Activated CD8-positive, alpha-beta T cell treated with anti-CD3 and anti-CD28 coated beads, Interleukin-2, amount 10 ng/mL, durations not matched to agents 7 days and 5 days (primary cell): ENCODE measurements around the gene KY. TPM values are rescaled to one million over a fixed set of nuclear protein-coding genes. Genes with fewer than 3 reads are reported as not detected.

Source experiments
- ATAC-seq: fragments of 150-1000 bp; cut with Tn5 transposase; one replicate; pipeline ENCODE4 v1.10.0; 2021; ENCODE audit warnings: moderate library complexity
- CTCF ChIA-PET: fragments of 350-600 bp; sonication (Branson Sonifier 250); formaldehyde crosslinking; loops from one replicate; lab custom pipeline; 2021; ENCODE audit warnings: antibody characterized with exemption; lab: Charles Lee
- POLR2A ChIA-PET: fragments of 350-600 bp; sonication (Branson Sonifier 250); formaldehyde crosslinking; loops from one replicate; lab custom pipeline; 2021; ENCODE audit warnings: antibody characterized with exemption; lab: Charles Lee
- DNase-seq: peaks from one replicate; pipeline ENCODE4 v3.0.0-alpha.2; 2020
- H3K27ac Mint-ChIP-seq: one replicate; pipeline ENCODE4 v1.8.0; 2021; ENCODE audit warnings: mild to moderate bottlenecking, mixed read lengths
- H3K27me3 Mint-ChIP-seq: one replicate; pipeline ENCODE4 v1.8.0; 2021; ENCODE audit warnings: low read depth, mixed read lengths
- H3K36me3 Mint-ChIP-seq: one replicate; pipeline ENCODE4 v1.8.0; 2021; ENCODE audit warnings: low read depth, mixed read lengths
- H3K4me1 Mint-ChIP-seq: one replicate; pipeline ENCODE4 v1.8.0; 2021; ENCODE audit warnings: low read depth, mixed read lengths
- H3K4me3 Mint-ChIP-seq: one replicate; pipeline ENCODE4 v1.8.0; 2021; ENCODE audit warnings: mild to moderate bottlenecking, mixed read lengths
- H3K9me3 Mint-ChIP-seq: one replicate; pipeline ENCODE4 v1.8.0; 2022; ENCODE audit warnings: mixed read lengths; ENCODE audit not compliant: insufficient read depth
- total RNA-seq, 2 experiments: library from RNA; stranded (reverse); gene quantifications; one replicate each; pipeline ENCODE4 v1.2.3, GENCODE V29; 2021

The KY gene
- total RNA-seq, 2 experiments from 2014 or later = not detected

DNA sequence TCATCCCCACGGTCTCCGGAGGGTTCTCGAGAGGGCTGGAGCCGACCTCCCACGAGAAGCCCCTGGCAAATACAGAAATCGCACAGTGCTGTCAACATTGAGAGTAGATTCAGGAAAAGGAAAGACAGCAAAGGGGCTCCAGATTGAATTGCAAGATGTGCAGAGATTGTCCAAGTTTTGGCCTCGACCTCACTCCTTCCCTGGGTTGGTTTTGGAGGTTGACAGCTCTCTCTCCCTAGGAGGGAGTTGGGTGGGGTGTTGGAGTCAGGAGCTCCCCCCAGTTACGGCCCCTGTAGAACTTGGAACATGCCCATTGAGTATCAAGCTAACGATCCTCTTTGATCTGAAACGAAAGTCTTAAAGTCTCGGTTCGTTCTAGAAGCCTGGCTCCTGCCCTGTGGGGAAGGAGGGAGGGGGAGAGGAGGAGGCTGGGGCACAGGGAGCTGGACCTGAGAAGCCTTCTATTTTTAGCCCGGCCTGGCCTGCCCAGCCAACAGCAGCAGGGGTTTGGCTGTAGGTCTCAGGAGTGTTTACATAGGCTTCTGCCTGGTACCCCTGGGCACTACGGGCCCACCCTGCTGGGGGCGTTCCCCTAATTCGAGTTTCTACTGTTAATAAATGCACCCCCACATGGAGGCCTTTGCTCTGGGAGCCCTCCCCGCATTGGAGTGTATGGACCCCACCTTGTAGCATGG, 672 bp upstream of the KY start:
- CTCF ChIA-PET = no interaction called here
- Mint-ChIP-seq H3K9me3 (no peaks in the 10 kb centered on the region), H3K27ac (no peak overlapping the region)

DNA sequence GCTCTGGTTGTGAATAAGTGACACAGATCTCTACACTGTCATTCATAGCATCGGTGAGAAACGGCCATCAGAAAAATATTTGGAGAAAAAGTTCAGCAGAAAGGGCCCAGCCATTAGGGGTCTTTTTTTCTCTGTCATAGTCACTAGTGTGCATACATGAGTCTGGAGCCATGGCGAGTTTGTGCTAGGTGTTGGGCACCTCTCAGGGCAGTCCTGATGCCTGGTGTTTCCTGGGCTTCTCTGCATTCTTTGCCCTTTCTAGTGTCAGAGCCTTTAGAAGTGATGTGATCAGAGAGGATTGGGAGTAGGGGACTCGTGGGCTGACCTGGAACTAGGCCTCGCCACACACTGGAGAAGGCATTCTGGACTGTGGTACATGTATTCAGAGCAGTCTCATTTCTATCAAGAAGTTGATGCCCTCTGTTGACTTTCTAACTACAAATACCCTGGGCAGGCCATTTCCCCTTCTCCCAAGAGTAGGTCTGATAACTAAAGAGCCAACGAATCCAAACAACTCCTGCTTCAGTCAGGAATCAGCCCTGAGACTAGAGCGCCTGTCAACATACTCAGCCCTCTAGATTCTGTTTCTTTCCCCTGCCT, 1.6 kb downstream of the KY start:
- DNase-seq (no peak), ATAC-seq (no peak)
- H3K27ac Mint-ChIP-seq = no peak overlapping the region
- CTCF ChIA-PET = no interaction called here
- H3K4me1 Mint-ChIP-seq = no peaks in the 10 kb centered on the region
- H3K4me3 Mint-ChIP-seq = no peak overlapping the region
- H3K36me3 Mint-ChIP-seq = no peaks in the 10 kb centered on the region
- peaks cover 25% of the 10 kb centered on the region for H3K27me3 Mint-ChIP-seq
- no peaks in the 10 kb centered on the region for H3K9me3 Mint-ChIP-seq
- POLR2A ChIA-PET = no interaction called here

More for the DNA sequence above, 672 bp upstream of the KY start:
- DNase-seq (no peak), ATAC-seq (no peak)
- Mint-ChIP-seq H3K27me3 (peaks cover 25% of the 10 kb centered on the region), H3K4me3 (no peak overlapping the region), H3K4me1 (no peaks in the 10 kb centered on the region), H3K36me3 (no peaks in the 10 kb centered on the region)
- POLR2A ChIA-PET = no interaction called here

DNA sequence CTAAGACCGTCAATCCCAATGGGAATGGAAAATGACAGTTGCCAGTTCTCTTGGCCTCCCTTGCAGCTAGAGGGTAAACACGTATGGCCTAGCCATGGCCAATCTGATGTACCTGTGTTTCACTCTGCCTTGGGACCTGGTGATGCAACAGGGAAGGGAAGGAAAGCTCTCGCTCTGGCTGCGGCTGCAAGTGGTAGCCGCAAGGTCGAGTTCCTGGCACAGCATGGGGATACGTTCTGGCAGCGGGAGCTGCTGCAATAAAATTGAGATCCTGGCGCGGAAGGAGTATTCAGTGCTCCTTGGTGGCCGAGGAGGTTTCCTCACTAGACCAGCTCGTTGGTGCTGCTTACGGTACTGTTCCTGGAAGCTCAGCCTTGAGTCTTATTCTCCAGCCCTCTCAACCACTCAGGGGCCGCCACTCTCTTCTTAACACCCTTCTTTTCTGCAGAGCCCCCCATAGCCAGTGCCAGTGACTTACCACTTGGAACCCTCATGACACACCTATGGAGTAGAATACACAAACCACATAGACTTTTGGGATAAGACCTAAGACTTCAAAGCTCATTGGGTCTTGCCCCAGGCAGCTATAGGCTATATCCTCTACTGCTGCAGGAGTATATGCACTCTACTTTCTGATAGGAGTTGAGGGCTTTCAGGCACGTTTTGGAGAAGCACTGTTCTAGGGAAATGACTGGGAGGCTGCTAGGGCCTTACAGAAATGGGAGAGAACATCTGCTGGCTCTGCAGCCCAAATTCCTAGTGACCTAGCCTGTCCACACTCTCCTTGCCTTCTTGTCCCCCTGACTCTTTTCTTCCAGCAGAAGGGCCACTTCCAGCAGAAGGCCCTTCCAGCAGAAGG, 2.7 kb downstream of the KY start:
- DNase-seq (no peak), ATAC-seq (no peak)
- H3K27me3 Mint-ChIP-seq = peaks cover 25% of the 10 kb centered on the region
- CTCF ChIA-PET = no interaction called here
- H3K36me3 Mint-ChIP-seq = no peaks in the 10 kb centered on the region
- POLR2A ChIA-PET = no interaction called here
- no peak overlapping the region for H3K27ac Mint-ChIP-seq
- no peaks in the 10 kb centered on the region for H3K9me3 Mint-ChIP-seq
- H3K4me1 Mint-ChIP-seq = no peaks in the 10 kb centered on the region
- no peak overlapping the region for H3K4me3 Mint-ChIP-seq

DNA sequence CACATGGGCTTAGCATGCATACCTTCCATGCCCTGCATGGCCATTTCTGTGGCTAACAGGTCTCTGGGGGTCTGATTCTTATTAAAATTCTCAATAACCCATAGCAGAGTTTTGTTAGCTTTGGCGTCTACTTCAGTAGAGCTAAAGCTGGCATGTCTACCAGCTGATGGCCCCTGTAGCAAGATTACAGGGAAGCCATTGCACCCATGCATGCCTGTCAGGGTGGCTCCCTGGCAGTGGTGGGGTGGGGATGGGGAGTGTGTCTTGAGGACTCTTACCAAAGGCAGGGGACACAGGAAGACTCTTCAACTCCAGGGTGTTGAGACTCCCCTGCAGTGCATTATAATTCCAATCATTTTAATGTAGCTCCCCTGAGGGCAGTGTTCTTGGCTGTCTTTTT, 4.7 kb downstream of the KY start:
- DNase-seq (no peak), ATAC-seq (no peak)
- H3K9me3 Mint-ChIP-seq = no peaks in the 10 kb centered on the region
- no peaks in the 10 kb centered on the region for H3K36me3 Mint-ChIP-seq
- no peak overlapping the region for H3K4me3 Mint-ChIP-seq
- no peak overlapping the region for H3K27ac Mint-ChIP-seq
- ChIA-PET CTCF (interaction anchor here (1.3 kb wide), 1 partner anchor 45 kb away, joined by 3 read pairs; no protein-coding TSS in a partner anchor), POLR2A (no interaction called here)
- H3K27me3 Mint-ChIP-seq = peaks cover 14% of the 10 kb centered on the region
- no peaks in the 10 kb centered on the region for H3K4me1 Mint-ChIP-seq

DNA sequence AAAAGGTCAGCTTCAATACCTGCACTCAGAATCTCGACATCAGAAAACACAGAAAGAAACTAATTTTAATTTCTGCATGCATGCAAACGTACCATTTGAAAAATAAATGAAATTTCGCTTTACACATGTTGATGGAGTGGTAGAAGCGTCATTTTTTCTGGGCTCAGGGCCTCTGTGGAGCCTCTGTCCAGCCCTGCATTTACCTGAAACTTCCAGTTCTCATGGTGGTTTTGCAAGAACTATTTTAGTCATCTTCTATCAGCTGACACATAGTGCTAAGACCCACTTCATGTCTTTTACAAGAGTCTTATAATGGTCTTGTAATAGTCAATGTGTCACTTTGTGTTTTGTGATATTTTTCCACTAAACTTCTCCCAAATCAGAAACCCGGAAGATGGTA, 5.3 kb downstream of the KY start:
- ATAC-seq = no peak
- CTCF ChIA-PET = interaction anchor here (1.1 to 1.3 kb wide), 2 partner anchors 45 kb away, joined by 3 read pairs; no protein-coding TSS in a partner anchor

DNA sequence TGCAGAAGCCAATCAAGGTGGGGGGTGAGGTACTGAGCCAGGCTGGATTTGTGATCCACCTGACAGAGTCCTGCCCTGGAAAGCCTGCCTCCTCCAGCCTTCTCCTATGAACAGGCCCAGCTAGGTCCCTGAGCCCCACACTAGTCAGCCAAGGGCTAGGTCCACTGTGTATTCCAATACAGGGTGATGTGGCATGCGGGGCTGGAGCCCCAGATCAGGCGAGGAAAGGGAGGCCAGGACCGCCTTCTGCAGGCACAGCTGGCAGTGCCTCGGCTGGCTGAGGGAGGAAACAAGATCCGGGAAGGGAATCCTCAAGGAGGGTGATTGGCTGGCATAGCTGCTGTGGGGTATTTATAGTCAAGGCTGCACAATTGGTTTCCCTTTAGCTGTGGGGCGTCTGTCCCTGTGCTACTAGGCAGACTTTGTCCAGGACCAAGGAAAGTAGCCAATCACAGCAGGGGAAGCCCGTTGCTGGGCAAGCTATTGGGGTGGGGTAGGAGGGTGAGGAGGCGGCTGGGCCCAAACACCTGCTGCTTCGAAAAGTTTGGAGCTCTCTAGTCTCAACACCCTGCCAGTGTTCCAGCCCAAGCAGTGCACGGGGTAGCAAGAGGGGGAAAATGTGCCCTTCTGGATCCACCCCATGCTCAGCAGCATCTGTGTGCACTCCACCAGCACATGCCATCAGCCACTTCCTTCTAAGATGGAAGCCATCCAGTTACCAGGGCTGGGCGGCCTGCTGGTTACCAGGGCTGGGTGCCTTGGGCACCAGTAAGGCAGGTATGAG, 5.9 kb downstream of the KY start:
- no peak for ATAC-seq
- no peaks in the 10 kb centered on the region for H3K36me3 Mint-ChIP-seq
- H3K27me3 Mint-ChIP-seq = peaks cover 9% of the 10 kb centered on the region
- CTCF ChIA-PET = interaction anchor here (1.1 kb wide), 1 partner anchor 44 kb away, joined by 3 read pairs; no protein-coding TSS in a partner anchor
- no peak for DNase-seq
- no peaks in the 10 kb centered on the region for H3K9me3 Mint-ChIP-seq
- POLR2A ChIA-PET = no interaction called here
- H3K4me3 Mint-ChIP-seq = no peak overlapping the region
- no peaks in the 10 kb centered on the region for H3K4me1 Mint-ChIP-seq
- no peak overlapping the region for H3K27ac Mint-ChIP-seq

More for the DNA sequence above, 5.3 kb downstream of the KY start:
- Mint-ChIP-seq H3K9me3 (no peaks in the 10 kb centered on the region), H3K36me3 (no peaks in the 10 kb centered on the region), H3K27ac (no peak overlapping the region), H3K4me1 (no peaks in the 10 kb centered on the region), H3K4me3 (no peak overlapping the region), H3K27me3 (peaks cover 14% of the 10 kb centered on the region)
- no peak for DNase-seq
- POLR2A ChIA-PET = no interaction called here

DNA sequence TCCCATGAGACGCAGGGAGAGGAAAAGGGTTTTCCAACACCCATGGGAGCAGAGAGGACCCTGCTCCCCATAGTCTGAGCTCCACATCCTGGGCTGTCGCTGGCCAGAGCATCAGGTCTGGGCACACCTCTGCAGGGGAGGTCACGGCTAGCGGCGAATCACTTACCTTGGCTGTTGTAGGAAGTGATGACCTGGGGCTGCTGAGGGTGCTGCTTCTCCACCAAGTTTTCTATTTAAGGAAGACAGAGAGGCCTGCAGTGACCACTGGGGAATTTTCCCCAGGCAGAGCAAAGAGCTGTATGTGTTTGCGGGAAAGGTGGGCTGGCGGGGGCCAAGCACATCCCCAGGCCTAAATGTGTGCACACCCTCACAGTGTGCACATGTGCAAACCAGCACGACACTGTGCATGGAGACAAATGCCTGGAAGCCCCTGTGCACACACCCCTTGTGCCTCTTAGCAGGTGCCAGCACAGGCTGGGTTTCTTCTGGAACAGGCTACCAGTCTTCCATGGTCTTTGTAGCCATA, 7.6 kb downstream of the KY start:
- CTCF ChIA-PET = no interaction called here
- POLR2A ChIA-PET = no interaction called here

DNA sequence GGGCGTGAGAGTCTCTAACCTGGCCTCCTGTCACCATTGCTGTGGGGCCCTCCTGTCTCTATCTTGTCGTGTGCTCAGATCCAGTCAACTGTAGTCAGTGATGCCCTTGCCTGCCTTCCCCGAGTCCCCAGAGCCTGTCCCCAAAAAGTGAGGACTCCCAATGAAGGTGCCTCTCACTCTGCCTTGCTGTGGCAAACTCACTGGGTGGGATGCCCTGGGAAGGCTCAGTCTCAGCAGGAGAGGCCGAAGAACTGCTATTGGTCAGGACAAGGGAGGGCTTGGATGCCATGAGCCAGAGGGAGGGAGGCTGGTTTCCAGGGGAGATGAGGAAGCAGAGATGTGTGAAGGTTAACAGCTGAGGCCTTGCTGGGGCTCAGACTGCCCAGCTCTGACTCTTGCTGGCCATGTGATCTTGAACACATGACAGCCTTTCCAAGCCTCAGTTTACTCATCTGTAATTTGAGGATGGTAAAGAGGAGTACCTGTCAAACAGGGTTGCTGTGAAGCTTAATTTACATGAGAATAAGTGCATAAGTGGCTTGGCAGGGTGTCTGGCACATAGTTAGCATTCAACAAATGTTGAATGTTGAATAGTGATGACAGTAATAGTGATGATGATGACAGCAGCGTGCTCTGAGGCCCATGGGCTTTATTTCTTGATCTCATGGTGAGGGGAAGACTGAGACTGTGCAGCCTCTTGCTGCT, 8.2 kb downstream of the KY start:
- no peaks in the 10 kb centered on the region for H3K9me3 Mint-ChIP-seq
- POLR2A ChIA-PET = no interaction called here
- no peak overlapping the region for H3K4me3 Mint-ChIP-seq

More for the DNA sequence above, 7.6 kb downstream of the KY start:
- H3K4me1 Mint-ChIP-seq = no peaks in the 10 kb centered on the region
- ATAC-seq = no peak
- no peaks in the 10 kb centered on the region for H3K27me3 Mint-ChIP-seq
- no peak for DNase-seq
- no peaks in the 10 kb centered on the region for H3K9me3 Mint-ChIP-seq
- no peaks in the 10 kb centered on the region for H3K36me3 Mint-ChIP-seq
- H3K27ac Mint-ChIP-seq = no peak overlapping the region
- H3K4me3 Mint-ChIP-seq = no peak overlapping the region

DNA sequence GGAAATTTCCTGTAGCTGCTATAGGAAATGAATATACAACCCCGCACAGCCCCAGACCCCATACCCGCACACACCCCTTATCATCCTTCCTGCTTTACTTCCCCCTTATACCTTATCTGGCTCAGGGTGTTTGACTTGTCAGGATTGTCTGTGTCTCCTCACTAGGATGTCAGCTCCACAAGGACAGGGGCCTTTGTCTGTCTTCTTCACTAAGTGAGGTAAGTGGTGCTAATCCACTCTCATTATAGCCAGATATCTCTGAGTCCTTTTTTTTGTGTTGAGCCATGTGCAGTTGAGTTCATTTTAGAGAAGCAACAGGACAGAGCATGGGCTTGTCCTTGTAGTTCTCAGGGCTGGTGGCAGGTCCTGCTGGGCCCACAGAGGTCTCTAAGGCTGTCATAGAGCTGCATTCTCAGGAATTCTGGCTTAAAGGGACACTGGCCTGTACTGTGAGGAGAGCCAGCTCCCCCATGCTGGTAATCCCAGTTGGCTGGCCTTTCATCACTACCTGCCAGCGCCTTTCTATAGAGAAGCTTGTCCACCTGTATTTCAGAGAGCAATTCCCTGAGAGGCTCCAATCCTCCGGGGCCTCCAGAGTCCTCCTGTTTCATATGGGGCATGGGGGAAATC, 9.0 kb downstream of the KY start:
- Mint-ChIP-seq H3K9me3 (no peaks in the 10 kb centered on the region), H3K27me3 (peaks cover 4% of the 10 kb centered on the region), H3K4me1 (no peaks in the 10 kb centered on the region), H3K4me3 (no peak overlapping the region), H3K36me3 (no peaks in the 10 kb centered on the region), H3K27ac (no peak overlapping the region)
- ATAC-seq (no peak), DNase-seq (no peak)
- POLR2A ChIA-PET = interaction anchor here (0.6 kb wide), 1 partner anchor 66 kb away, joined by 3 read pairs; no protein-coding TSS in a partner anchor
- CTCF ChIA-PET = interaction anchor here (1.0 to 1.3 kb wide), 3 partner anchors 17 to 38 kb away, joined by 3 read pairs; no protein-coding TSS in a partner anchor

More for the DNA sequence above, 8.2 kb downstream of the KY start:
- CTCF ChIA-PET = no interaction called here
- Mint-ChIP-seq H3K36me3 (no peaks in the 10 kb centered on the region), H3K27me3 (no peaks in the 10 kb centered on the region), H3K4me1 (no peaks in the 10 kb centered on the region), H3K27ac (no peak overlapping the region)
- DNase-seq = no peak
- no peak for ATAC-seq

DNA sequence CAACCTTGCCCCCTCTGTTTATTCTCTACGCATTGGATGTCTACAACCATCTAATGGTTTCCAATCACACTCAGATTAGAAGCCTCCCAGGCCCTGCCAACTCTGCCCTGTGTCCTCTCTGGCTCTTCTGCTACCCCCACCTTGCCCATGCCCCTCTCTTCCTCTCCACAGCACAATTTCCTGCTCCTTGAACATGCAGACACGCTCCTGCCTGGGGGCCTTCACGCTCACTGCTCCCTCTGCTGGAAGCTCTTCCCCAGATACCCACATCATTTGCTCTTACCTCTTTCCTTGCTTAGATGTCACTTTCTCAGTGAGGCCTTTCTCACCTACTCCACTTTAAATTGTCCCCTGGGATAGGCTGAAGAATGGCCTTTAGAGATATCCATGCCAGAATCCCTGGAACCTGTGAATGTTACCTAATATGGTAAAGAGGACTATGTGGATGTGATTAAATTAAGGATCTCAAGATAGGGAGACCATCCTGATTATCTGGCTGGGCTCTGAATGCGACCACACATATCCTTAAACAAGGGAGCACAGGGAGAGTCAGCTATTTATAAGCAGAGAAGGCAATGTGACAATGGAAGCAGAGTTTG, 9.9 kb downstream of the KY start:
- H3K9me3 Mint-ChIP-seq = no peaks in the 10 kb centered on the region
- H3K36me3 Mint-ChIP-seq = no peaks in the 10 kb centered on the region
- H3K27me3 Mint-ChIP-seq = peaks cover 4% of the 10 kb centered on the region
- CTCF ChIA-PET = interaction anchor here (0.7 to 1.6 kb wide), 5 partner anchors 14 to 40 kb away, joined by 3 to 10 read pairs (median 3); no protein-coding TSS in a partner anchor
- H3K4me3 Mint-ChIP-seq = no peak overlapping the region
- no peak for ATAC-seq
- POLR2A ChIA-PET = interaction anchor here (0.6 kb wide), 1 partner anchor 66 kb away, joined by 3 read pairs; no protein-coding TSS in a partner anchor
- no peak overlapping the region for H3K27ac Mint-ChIP-seq
- DNase-seq = peak; percentile 28
- H3K4me1 Mint-ChIP-seq = no peaks in the 10 kb centered on the region
